ENCODE measurements around the gene ZKSCAN7. TPM values are rescaled to one million over a fixed set of nuclear protein-coding genes. Genes with fewer than 3 reads are reported as not detected.

The ZKSCAN7 gene
- total and polyA plus RNA-seq, 2 of the 8 experiments (the other 6 are each of a cell fraction or from before 2014, with no cell fraction given): 5.5 to 8.5 TPM

DNA sequence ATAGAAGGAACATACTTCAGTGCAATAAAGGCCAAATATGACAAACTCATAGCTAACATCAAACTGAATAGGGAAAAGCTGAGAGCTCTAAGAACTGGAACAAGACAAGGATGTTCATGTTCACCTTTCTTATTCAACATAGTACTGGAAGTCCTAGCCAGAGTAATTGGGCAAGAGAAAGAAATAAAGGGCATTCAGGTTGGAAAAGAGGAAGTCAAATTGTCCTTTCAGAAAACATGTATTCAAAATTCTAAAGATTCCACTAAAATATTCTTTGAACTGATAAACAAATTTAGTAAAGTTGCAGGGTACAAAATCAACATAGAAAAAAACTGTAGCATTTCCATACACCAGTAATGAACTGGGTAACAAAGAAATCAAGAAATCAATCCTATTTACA lies 57.7 kb downstream of the ZKSCAN7 start (continued):
- TF ChIP-seq, protein P1, sequence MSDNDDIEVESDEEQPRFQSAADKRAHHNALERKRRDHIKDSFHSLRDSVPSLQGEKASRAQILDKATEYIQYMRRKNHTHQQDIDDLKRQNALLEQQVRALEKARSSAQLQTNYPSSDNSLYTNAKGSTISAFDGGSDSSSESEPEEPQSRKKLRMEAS (IDR thresholded peaks at IDR 0.05): no peak
- TF ChIP-seq CEBPB (IDR thresholded peaks at IDR 0.05; ENCODE audit: low read depth, low read length): no peak
- TF ChIP-seq CBX5 (IDR thresholded peaks at IDR 0.05; ENCODE audit: low read depth, low read length): no peak
- TF ChIP-seq GTF2F1 (IDR thresholded peaks at IDR 0.05; ENCODE audit: borderline replicate concordance, low read depth, low read length): no peak
- TF ChIP-seq HDAC2 (IDR thresholded peaks at IDR 0.05; ENCODE audit: borderline replicate concordance in 1 of 2, low read depth in 2 of 2, low read length in 2 of 2): no peak
- no peak for TF ChIP-seq TAF7 (optimal IDR thresholded peaks at IDR 0.05; ENCODE audit: borderline replicate concordance, low read depth, low read length)

Other genes starting within 250 kb of the ZKSCAN7 start
- 21.7 and 22.1 TPM in 2 replicates for gene TCAIM, start 216.4 kb upstream of the ZKSCAN7 start, total RNA-seq (2021; fragmentation: NEBNext Ultra II Directional; extraction: Animal tissue kit (Norgen Biotek cat#: 25700))
- gene TCAIM, start 216.4 kb upstream of the ZKSCAN7 start, polyA plus RNA-seq (2011; rRNA removed): 5.8 and 6.9 TPM in 2 replicates
- gene ZNF445, start 77.5 kb upstream of the ZKSCAN7 start, total RNA-seq (2021; fragmentation: NEBNext Ultra II Directional; extraction: Animal tissue kit (Norgen Biotek cat#: 25700)): 25.4 and 26.3 TPM in 2 replicates
- 3.3 and 3.8 TPM in 2 replicates for gene ZNF445, start 77.5 kb upstream of the ZKSCAN7 start, polyA plus RNA-seq (2011; rRNA removed)
- gene ZNF660, start 29.8 kb downstream of the ZKSCAN7 start, total RNA-seq (2021; fragmentation: NEBNext Ultra II Directional; extraction: Animal tissue kit (Norgen Biotek cat#: 25700)): 11.7 and 13.0 TPM in 2 replicates
- gene ZNF660, start 29.8 kb downstream of the ZKSCAN7 start, polyA plus RNA-seq (2011; rRNA removed): 2.0 and 3.1 TPM in 2 replicates
- gene ZNF197, start 69.8 kb downstream of the ZKSCAN7 start, total RNA-seq (2021; fragmentation: NEBNext Ultra II Directional; extraction: Animal tissue kit (Norgen Biotek cat#: 25700)): 16.1 and 16.8 TPM in 2 replicates
- gene ZNF197, start 69.8 kb downstream of the ZKSCAN7 start, polyA plus RNA-seq (2011; rRNA removed): 3.9 and 4.0 TPM in 2 replicates
- 19.0 and 20.0 TPM in 2 replicates for gene ZNF35, start 93.5 kb downstream of the ZKSCAN7 start, total RNA-seq (2021; fragmentation: NEBNext Ultra II Directional; extraction: Animal tissue kit (Norgen Biotek cat#: 25700))
- 2.0 and 2.9 TPM in 2 replicates for gene ZNF35, start 93.5 kb downstream of the ZKSCAN7 start, polyA plus RNA-seq (2011; rRNA removed)
- 3.5 and 3.8 TPM in 2 replicates for gene ZNF502, start 157.5 kb downstream of the ZKSCAN7 start, total RNA-seq (2021; fragmentation: NEBNext Ultra II Directional; extraction: Animal tissue kit (Norgen Biotek cat#: 25700))
- 0.61 and 1.5 TPM in 2 replicates for gene ZNF502, start 157.5 kb downstream of the ZKSCAN7 start, polyA plus RNA-seq (2011; rRNA removed)
- gene ZNF501, start 174.4 kb downstream of the ZKSCAN7 start, total RNA-seq (2021; fragmentation: NEBNext Ultra II Directional; extraction: Animal tissue kit (Norgen Biotek cat#: 25700)): 5.3 and 6.4 TPM in 2 replicates
- 1.4 and 1.6 TPM in 2 replicates for gene ZNF501, start 174.4 kb downstream of the ZKSCAN7 start, polyA plus RNA-seq (2011; rRNA removed)
- 65.1 and 67.2 TPM in 2 replicates for gene KIAA1143, start 206.4 kb downstream of the ZKSCAN7 start, total RNA-seq (2021; fragmentation: NEBNext Ultra II Directional; extraction: Animal tissue kit (Norgen Biotek cat#: 25700))
- 10.9 and 16.2 TPM in 2 replicates for gene KIAA1143, start 206.4 kb downstream of the ZKSCAN7 start, polyA plus RNA-seq (2011; rRNA removed)
- 25.5 and 26.4 TPM in 2 replicates for gene KIF15, start 206.6 kb downstream of the ZKSCAN7 start, total RNA-seq (2021; fragmentation: NEBNext Ultra II Directional; extraction: Animal tissue kit (Norgen Biotek cat#: 25700))
- gene KIF15, start 206.6 kb downstream of the ZKSCAN7 start, polyA plus RNA-seq (2011; rRNA removed): 2.3 and 4.2 TPM in 2 replicates